RWPE1 (cell line): Measurements from ENCODE around the gene IGIP.

ENCODE experiments used
- CTCF ChIA-PET: fragments of 350-600 bp; sonication (Branson Sonifier 250); formaldehyde crosslinking; extraction: SDS; loops from one replicate; lab custom pipeline; 2021; lab: Yijun Ruan, JAX
- POLR2A ChIA-PET: fragments of 400-600 bp; formaldehyde crosslinking; extraction: SDS; loops from one replicate; lab custom pipeline; 2020; ENCODE audit warnings: antibody characterized with exemption; ENCODE audit not compliant: low non-redundant PET; lab: Yijun Ruan, JAX
- DNase-seq: peaks from one replicate; pipeline ENCODE4 v3.0.0; 2012; ENCODE audit warnings: low spot score
- H3K27ac ChIP-seq: fragments of 450-650 bp; 2 replicates; pipeline ENCODE4 v1.5.1; 2017
- TF ChIP-seq, protein P1 (sequence below): fragments of 450-650 bp; conservative IDR thresholded peaks from 2 replicates; pipeline ENCODE4 v1.5.1; 2017; ENCODE audit warnings: low read depth, mild to moderate bottlenecking

Gene IGIP

DNA sequence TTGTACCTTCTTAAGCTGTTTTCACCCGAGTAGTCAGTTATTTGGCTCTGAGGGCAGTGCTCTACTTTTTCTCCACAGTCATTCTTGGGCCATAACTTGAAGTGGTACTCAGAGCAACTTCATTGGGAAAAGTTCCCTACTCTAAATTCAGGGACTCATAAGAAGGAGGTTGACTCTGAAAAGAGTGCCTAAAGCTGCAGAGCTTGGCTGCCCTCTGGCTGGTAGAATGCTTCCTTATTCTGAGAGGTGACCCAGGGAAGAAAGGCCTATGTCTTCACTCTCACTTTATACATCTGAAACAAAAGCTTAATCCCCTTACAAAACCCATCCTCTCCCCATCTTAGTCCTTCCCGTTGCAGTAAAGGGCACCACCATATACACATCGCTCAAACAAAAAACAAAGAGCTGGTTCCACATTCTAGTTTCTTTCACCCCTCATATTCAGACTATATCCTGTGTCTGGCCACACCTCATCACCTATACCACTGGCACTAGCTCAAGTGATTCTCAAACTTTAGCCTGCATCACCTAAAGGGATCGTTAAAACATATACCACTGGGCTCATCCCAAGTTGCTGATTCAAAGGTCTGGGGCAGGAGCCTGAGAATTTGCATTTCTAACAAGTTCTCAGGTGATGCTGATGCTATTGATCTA, 7.9 kb downstream of the IGIP start:
- DNase-seq, result no peak
- TF ChIP-seq, protein P1, sequence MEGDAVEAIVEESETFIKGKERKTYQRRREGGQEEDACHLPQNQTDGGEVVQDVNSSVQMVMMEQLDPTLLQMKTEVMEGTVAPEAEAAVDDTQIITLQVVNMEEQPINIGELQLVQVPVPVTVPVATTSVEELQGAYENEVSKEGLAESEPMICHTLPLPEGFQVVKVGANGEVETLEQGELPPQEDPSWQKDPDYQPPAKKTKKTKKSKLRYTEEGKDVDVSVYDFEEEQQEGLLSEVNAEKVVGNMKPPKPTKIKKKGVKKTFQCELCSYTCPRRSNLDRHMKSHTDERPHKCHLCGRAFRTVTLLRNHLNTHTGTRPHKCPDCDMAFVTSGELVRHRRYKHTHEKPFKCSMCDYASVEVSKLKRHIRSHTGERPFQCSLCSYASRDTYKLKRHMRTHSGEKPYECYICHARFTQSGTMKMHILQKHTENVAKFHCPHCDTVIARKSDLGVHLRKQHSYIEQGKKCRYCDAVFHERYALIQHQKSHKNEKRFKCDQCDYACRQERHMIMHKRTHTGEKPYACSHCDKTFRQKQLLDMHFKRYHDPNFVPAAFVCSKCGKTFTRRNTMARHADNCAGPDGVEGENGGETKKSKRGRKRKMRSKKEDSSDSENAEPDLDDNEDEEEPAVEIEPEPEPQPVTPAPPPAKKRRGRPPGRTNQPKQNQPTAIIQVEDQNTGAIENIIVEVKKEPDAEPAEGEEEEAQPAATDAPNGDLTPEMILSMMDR, result no peak
- ChIA-PET POLR2A (no interaction called here), CTCF (interaction anchor here (1.0 to 1.6 kb wide), 3 partner anchors 11 to 86 kb away, joined by 3 to 9 read pairs (median 4); no protein-coding TSS in a partner anchor)
- no peak overlapping the region for H3K27ac ChIP-seq

DNA sequence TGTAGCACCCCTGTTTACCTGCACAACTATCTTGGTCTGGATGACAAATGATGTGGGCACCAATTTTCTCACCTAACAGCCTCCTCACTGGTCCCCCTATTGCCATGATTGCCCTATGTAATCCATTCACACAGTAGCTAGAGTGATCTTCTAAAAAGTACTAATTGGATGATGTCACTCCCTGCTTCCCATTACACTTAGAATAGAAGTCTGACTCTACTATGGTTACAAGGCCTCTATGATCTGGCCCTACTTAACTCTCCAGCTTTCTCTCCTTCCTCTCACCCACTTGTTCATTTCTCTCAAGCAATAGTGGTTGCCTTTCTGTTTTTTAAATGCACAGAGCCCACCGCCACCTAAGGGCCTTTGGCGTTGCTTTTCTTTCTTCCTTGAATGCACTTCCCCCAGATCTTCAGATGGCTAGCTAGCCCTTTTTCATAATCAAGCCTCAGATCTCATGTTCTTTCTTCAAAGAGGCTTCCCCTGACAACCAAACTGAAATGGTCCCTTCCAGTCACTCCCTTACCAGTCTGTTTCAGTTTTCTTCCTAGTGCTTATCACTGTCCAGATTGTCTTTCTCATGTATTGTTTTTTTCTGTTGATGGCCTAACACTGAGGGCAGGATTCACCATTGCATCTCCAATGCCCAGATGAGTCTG, 8.7 kb downstream of the IGIP start:
- no peak overlapping the region for H3K27ac ChIP-seq
- ChIA-PET POLR2A (no interaction called here), CTCF (interaction anchor here (0.5 to 1.6 kb wide), 4 partner anchors 10 to 761 kb away, joined by 3 to 9 read pairs (median 4); no protein-coding TSS in a partner anchor)
- DNase-seq, result no peak
- TF ChIP-seq, protein P1, result no peak

DNA sequence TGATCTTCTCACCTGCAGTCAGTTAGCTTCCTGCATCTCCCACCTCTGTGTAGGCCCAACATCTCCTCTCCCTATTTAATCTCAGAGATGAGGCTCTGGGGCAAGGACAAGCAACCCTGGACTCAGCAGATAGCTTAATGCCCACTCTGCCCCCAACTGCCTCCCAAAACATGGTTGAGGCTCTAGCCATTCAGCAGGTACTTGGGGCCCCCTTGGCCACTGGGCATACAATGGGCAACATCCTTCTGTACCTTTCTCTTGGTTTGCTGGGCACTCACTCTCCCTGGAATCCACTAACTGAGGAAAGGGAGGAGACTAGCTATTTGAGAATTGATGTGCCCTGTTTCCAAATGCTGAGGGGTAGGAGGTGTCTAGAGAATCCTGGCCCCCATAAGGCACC, 9.4 kb downstream of the IGIP start:
- H3K27ac ChIP-seq, result no peak overlapping the region
- ChIA-PET POLR2A (no interaction called here), CTCF (interaction anchor here (0.5 to 1.7 kb wide), 3 partner anchors 11 to 760 kb away, joined by 3 to 7 read pairs (median 3); no protein-coding TSS in a partner anchor)
- TF ChIP-seq, protein P1, result no peak
- no peak for DNase-seq

DNA sequence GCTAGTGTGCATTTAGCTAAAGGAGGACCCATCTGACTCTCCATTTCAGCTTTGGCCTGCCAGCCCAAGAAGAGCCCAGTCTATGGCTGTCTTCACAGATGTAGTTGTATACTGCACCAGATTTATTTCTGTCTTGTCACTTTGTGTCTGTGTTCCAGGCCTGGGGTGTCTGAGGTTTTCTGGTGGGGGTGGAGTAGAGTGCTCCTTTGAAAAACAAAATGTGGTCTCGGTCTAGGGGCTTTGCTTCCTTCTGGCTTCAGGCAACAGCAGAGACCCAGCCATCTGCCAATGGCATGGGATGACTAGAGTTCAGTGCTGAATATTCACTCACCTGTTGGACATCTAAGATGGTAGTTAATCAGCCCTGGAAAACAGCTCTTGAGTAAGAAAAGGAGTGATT, 10.9 kb downstream of the IGIP start:
- CTCF ChIA-PET, result interaction anchor here (0.5 to 1.7 kb wide), 5 partner anchors 9 to 347 kb away, joined by 3 to 7 read pairs (median 5); no protein-coding TSS in a partner anchor
- TF ChIP-seq, protein P1, result no peak
- H3K27ac ChIP-seq, result no peak overlapping the region
- no peak for DNase-seq
- POLR2A ChIA-PET, result interaction anchor here (0.6 kb wide), 1 partner anchor 23 kb away, joined by 4 read pairs; no protein-coding TSS in a partner anchor

DNA sequence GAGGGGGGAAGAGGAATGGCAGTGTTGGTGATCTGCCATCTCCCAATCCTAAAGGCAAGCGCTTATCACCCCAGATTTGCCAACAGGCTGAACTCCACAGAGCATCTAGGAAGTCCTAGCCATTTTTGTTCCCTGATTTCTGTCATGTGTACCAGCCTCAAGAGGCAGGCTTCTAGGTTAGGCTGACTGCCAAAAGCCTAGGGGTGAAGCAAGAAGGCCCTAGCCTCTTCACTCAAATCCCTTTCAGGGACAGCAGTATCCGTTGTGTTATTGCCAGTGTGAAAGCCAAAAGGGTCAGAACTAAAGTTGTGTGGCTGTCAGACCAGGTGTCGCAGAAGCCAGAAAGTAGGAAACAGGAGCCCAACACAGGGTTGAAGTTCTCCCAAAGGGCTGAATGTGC, 14.7 kb downstream of the IGIP start:
- CTCF ChIA-PET, result interaction anchor here (0.6 kb wide), 2 partner anchors 8 to 65 kb away, joined by 3 to 5 read pairs; no protein-coding TSS in a partner anchor
- 0 out of 2 replicates have a peak overlapping the region, but pooled peaks have one; percentile 8 for H3K27ac ChIP-seq
- POLR2A ChIA-PET, result no interaction called here
- no peak for DNase-seq
- TF ChIP-seq, protein P1, result no peak

DNA sequence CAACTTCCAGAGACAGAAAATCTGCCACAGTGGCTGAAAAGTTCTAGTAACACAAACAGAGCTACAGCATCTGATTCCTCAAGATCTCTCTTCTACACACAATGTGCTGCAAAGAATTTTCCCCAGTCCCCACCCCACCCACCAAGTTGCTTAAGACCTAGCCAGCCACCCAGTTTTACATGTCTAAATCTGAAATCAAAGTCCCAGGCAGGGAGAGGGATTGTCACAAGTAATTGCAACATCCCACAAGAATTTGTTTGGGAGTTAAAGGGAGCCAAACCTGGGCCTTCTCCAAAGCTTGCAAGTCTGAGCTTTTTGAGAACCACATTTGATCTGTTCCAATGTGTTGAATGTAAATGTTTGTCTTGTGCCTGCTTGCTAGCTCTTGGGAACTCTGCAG, 15.5 kb downstream of the IGIP start:
- POLR2A ChIA-PET, result no interaction called here
- TF ChIP-seq, protein P1, result no peak
- peak overlapping the region; percentile 62 for H3K27ac ChIP-seq
- DNase-seq, result no peak
- CTCF ChIA-PET, result interaction anchor here (0.6 kb wide), 2 partner anchors 66 to 92 kb away, joined by 3 to 5 read pairs; no protein-coding TSS in a partner anchor
